ENCODE data around the gene HHIPL1.
A peak's percentile ranks its signal among the peaks of the same experiment; 100 is the strongest.

Gene HHIPL1

DNA sequence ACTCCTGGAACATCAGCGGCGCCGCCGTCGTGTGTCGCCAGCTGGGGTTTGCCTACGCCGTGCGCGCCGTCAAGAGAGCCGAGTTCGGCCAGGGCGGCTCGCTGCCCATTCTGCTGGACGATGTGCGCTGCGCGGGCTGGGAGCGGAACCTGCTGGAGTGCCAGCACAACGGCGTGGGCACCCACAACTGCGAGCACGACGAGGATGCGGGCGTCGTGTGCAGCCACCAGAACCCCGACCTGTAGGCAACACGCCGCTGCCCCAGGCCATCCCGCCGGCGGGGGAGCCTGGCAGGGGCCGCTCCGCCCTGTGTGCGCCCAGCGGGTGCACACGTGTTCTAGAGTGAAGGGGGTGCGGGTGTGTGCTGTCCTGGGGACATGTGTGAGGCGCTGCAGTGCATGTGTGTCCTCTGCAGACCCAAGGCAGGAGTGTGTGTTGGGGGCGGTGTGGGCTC, 30.5 kb downstream of the HHIPL1 start:
- no peak for ATAC-seq
- no peak for DNase-seq

DNA sequence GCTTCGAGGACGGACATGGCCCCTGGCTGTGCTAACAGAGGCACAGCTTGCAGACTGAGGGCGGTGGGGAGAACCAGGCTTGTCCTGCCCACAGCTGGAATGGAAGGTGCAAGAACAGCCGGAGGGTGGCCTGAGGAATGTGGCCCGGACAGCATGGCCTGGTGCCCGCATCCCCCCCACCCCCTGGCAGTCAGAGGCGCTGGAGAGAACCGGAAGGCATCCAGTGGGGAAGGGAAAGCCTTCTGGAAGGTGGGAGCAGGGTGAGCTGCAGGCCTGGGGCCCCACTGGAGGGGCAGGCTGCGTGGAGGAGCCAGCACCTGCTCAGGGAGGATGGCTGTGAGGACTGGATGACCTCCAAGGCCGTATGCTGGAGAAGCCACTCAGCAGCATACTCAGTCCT, 31.0 kb downstream of the HHIPL1 start:
- DNase-seq (no peak), ATAC-seq (no peak)

DNA sequence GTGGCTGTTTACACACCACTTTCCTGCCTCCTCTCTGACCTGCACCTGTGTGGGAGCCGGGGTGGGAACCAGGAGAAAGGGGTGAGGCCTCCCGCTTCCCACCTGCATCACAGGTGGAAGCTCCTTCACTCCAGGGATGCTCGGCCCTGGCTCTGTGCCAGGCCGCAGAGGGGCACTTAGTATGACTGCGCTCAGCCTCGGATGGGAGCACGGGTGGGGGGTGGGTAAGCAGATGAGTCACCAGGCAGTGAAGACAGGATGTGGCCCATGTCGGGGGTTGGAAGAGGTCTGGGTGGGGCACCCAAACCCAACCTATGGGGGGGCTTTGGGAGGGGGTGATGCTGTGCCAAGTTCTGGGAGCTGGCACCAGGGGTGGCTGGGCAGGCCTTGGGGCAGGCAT, 31.7 kb downstream of the HHIPL1 start:
- ATAC-seq (no peak), DNase-seq (no peak)

DNA sequence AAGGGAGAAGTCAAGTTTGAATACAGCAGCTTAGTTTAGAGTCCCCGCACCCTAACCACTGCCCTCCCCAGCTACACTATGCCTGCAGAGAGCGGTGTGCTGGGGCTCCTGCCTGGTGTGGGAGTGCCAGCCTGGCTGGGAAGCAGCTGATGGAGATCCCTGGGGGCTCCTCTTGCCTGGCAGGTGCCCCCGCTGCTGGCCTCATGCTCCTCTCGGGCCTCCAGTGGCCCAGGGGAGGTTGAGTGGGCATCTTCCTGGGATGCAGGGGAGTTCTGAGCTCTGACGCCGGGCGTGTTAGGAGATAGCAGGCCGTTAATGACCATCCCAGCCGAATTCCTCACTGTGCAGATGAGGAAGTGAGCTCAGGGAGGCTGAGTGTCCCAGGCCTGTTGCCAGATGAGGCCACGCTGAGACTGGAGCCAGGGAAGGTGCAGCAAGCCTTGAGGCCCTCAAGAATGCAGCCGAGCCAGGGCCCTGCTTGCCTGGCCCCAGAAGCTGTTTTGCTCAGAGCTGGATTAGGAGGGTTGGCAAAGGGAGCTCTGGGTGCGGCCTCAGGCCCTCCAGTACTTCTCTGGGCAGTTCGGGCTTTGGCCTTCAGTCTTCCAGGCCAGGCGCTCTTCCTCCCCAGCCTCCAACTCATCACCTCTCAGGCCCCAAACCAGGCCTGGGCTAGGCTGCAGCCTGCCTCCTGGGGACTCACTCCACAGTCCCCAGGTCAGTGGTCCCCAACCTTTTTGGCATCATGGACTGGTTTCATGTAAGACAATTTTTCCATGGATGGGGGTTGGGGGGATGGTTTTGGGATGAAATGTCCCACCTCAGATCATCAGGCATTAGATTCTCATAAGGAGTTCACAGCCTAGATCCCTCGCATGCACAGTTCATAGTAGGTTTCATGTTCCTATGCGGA, 32.6 kb downstream of the HHIPL1 start:
- no peak for ATAC-seq
- no peak for DNase-seq

DNA sequence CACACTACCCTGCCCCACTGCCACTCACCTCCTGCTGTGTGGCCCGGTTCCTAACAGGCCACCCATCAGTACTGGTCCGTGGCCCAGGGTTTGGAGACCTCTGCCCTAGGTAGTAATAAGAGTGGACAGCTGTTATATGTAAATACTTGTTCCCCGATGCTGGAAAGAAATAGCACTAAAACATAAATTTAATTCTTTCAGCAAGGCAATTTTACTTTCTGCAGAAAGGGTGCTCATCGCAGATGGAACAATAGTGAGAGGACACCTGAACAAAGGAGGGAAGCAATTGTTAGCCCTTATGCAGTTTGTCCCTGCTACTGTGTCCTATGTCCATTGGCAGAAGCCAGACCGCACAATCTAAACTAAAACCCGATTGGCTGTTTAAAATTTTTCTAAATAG, 33.3 kb downstream of the HHIPL1 start:
- DNase-seq, result no peak

DNA sequence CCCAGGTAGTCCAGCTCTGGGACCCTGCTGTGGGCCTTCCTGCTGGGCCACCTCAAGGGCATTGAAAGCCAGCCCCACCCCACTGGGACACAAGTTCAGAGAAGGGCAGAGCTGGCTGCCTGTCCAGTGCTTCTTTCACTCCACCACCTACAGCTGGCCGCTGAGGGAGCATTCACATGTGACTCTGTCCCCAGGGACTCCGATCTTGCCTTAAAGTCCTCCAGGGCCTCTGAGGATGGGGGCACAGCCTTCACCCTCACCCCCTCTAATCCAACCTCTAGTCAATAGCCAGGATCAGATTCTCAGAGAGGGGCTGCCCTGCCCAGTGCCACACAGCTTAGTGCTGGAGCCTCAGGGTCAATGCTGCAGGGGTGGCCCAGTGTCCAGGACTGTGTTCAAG, 34.2 kb downstream of the HHIPL1 start:
- no peak for ATAC-seq
- no peak for DNase-seq

More for the DNA sequence above, 33.3 kb downstream of the HHIPL1 start:
- no peak for ATAC-seq

DNA sequence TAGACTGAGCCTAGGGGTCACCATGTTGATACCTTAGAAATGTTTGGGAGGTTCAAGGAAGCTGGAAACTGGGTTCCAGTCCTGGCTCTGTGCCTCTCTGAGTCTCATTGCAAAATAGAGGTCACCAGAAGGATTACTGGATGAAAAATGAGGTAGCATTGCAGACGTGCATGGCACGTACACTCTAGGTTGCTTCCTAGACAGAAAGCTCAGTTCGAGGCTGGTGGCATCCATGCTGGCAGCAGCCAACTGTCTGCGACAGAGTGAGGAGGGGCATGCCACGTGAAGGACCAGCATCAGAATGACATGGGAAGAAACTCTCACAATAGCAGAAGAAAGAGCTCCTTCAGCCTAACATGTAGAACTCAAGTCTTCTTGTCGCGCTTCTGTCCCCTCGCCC, 34.6 kb downstream of the HHIPL1 start:
- ATAC-seq, result no peak
- no peak for DNase-seq

DNA sequence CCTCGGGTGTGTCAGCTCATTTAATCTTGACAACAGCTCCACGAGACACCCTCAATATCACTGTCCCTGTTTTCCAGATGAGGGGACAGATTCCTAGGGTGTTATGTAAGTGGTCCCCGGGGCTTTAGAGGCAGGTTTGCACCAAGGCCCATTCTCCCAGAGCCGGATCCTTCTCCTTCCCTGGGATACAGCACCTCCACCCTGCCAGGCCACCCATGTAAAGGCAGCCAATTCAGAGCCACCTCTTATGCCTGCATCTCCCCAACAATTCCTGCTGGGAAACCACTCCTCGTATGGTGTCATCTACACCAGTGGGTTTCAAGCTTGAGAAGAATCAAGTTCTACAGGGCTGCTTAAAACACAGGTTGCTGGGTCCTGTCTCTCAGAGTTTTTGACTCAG, 35.1 kb downstream of the HHIPL1 start:
- ATAC-seq (no peak), DNase-seq (no peak)

DNA sequence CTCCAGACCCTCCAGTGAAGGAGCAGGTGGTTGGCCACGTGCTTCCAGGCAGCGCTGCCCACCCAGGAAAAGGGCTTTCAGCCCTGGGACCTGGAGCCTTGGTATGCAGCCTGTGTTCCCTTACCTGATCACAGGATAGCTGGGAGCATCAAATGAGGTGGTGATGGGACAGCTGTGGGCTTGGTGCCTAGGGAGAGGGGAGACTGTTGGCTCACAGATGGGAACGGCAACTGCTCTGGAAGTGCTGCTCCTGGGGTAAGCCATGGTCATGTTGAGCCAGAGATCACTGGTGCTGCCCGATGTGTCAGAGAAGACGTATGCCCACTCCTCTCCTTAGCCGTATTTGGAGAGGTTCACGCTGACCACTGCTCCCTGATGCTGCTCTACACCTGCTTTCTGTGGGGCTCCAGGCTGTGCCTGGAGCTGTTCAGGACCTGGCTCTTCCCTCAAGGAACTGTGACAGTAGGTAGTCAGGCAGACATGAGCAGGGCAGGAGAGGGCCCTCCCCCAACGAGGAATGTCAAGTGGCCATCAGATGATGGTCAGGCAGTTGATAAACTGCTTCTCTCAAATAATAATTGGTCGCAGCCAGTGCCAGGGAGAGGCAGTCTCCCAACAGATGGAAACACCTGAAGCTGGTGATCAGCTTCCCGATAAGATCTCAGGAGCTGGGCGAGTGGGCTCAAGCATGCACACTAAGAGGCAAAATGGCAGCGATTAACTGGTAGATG, 36.3 kb downstream of the HHIPL1 start:
- ATAC-seq (no peak), DNase-seq (no peak)

DNA sequence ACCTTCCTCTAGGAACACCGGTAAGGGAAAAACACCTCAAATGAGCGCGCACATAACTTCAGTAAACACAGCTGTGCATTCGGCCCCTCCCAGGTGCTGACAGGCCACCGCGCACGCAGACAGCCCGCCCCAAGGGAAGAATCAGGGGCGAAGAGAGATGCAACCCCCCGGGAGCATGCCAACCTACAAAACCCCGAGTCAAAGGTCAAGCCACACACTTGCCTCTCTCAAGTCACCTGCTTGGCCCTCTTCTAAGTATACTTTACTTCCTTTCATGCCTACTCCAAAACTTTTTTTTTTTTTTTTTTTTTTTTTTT, 36.9 kb downstream of the HHIPL1 start:
- DNase-seq, result no peak
- no peak for ATAC-seq

DNA sequence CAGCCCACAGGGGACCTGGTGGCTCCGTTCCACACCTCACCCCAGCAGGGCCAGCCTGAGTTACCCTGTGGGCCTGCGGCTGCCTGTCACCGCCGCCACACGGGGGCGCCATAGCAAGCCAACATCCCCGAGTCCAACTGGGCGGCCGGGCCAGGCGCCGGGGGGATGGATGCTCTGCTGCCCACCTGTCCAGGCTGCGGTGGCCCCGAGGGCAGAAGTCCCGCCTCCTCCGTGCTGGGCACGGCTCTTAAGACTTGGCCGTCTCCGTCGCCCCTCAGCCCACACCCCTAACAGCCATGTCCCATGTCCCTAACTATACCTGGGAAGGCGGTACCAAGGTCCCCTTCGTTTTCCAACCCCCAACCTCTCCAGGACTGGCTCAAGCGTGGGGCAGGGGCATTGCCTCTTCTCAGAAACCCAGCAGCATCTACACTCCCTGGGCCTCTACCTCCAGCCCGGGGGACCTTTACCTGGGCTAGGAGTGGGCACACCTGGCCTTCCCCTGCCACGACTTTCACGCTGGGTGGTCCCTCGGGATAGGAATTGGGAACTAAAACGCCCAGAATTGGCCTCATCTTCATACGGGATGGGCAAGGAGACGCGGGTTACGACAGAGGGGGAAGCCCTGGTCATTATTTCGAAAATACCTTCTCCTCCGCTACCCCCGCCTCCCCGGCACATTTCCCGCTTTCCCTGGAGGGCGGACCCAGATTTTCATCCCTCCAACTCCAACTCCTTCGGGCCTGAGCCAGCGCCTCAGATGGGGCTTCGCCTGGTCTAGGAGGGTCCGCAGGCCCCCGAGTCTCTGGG, 38.1 kb downstream of the HHIPL1 start:
- DNase-seq (peak; percentile 91), ATAC-seq (peak; percentile 45)

DNA sequence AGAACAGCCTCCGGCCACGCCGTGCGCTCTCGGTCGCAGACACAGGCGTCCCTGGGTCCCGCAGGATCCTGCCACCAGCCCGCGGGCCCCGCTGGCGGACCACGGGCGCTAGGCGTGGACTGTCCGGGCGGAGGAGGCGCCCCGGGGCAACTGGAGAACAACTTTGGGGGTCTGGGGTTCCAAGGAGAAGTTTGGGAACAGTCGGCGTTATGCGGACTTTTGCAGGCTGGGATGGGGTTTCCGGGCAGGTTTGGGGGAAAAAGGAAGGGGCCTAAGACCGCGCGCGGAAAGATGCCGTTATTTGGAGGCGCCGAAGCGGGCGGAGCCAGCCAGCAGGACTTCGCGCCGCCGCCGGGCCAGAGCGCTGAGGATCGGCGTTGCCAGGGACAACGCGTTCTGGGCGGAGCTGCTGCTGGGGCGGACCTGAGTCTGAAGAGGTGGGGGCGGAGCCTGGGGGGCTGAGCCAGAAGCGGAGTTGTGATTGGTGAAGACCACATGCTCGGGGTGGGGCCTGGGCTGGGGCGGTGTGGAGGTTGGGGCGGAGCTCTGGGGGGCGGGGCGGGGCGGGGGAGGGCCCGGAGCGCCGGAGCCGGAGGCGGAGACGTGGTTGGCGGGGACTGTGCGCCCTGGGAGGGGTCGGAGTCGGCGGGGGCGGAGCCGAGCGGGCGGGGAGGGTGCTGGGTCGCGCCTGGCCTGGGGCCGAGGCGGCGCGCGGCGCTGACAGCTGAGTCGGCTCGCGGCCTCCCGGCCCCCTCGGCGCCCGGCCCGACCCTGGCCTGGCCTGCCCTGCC, 38.9 kb downstream of the HHIPL1 start, which contains the start of gene CYP46A1:
CYP46A1 (plus strand) TSS at position 680 of the 791 bp plus-strand sequence. CDS start 120 bp downstream, outside the sequence.
- peak; percentile 99 for DNase-seq
- ATAC-seq, result peak; percentile 95

DNA sequence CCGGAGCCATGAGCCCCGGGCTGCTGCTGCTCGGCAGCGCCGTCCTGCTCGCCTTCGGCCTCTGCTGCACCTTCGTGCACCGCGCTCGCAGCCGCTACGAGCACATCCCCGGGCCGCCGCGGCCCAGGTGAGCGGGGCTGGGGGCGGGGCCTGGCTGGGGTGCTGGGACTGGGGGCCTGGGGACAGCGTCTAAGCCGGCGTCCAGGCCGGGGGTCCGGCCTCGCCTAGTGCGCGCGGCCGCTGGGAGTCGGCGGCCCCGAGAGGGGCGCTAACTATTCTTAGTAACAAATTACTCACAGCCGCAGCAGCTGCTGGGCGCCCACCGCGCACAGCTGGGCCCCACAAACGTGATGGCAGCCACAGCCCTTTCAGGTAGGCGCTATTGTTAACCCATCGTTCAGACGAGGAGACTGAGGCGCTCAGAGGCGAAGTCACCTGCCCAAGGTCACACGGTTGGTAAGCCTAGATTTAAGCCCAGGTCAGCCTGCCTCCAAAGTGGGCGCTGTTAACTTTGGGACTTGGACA, 39.5 kb downstream of the HHIPL1 start:
- no peak for ATAC-seq
- no peak for DNase-seq

DNA sequence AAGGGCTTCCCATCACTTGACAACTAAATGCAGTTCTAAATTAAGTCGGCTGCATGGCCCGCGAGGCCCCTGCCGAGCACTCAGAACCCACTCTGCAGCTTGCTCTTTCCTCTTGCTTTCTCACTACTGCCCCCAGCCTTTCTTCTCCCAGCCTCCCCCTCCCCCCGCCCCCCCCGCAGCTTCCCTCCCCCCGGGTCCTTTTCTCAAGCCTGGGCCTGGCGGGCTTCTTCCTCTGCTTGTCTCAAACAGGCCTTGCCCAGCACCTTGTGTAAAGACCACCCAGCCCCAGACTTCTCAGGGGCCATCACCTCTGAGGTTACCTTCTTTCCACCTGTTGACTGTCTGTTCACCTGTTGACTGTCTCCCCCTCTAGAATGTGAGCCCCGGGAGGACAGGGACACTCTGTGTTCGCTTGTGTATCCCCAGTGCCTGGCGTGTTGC, 40.2 kb downstream of the HHIPL1 start:
- ATAC-seq (no peak), DNase-seq (no peak)

DNA sequence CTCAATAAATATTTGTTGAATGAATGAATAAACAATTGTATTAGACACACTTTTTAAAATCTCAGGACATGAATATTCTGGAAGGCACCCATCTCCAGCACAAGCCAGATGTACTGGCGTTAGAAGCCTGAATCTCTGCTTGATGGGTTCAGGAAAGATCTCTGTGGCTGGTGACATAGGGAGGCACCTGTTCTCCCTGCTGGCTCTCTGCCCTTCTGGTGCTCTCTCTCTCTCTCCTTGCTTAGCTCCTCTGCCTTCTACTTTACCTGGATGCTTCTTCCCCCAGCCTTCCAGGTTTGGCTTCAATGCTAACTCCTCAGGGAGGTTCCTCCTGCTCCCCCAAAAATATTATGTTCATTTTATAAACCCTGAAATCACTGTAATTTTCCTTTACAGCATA, 40.7 kb downstream of the HHIPL1 start:
- ATAC-seq (no peak), DNase-seq (no peak)

DNA sequence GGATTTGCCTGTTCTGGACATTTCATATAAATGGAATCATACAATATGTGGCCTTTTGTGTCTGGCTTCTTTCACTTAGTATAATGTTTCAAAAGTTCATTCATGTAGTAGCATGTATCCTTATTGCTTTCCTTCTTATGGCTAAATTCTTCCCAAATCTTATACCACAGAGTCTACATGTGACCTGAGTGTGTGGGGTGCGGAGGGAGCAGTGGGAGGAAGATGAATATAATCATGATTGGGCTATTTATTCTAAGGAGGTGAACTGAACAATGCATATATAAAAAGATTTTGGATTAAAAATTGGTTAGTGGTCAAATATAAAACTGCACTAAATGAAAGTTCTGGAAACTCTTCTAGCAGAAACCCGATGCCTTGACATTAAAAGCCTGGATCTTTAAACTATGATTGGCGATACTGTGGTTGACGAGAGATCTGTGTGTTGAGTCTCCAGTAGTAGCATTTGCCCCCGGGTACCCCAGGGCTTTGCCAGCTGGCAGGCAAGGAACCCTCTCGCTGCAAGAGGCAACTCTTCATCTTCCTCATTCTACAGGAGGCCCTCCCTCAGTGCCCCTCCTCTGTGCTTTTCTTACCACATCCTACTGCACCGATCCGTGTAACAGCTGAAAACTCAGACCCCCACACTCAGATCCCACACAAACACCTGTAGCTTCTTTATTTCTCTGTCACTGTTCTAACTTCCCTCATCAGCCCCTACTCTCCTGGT, 41.8 kb downstream of the HHIPL1 start:
- ATAC-seq, result no peak
- no peak for DNase-seq

DNA sequence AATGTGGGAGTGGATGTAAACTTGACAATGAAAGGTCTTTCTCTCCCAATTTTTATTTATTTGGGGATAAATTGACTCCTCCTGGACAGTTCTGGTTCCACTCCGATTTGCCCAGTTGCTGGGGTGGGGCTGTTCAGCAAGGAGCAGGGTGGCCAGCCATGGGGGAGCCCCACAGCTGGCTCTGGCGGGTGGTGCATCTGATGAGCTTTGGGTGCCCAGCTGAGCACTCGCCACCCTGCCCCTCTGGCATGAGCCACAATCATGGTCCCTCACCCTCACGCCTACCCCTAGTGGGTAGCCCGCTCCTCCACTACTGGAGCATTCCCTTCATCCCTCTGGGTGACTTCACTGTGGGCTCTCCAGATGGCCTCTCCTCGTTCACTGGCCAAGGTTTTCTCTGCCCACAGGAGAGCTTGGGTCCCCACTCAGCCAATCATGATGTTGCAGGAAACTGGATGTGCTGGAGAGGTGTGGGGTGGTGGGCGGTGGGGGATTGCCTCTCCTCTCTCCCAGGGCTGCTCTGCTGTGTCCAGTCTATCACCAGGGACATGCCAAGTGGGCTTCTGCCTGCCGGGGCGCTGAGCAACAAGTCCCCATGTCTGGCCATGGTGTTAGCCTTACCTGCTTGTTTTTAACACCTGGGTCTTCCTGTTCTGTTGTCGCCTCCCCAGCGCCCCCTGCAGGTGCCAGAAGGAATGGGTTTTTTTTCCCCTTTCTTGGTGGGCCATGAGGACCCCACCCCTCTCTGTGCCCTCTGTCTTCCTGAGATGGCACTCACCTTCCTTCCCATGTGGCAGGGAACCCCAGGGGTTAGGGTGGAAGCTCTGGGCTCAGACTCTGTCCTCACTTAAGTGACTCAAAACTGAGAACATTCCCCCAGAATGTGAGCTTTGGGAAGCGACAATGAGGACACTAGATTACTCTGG, 42.6 kb downstream of the HHIPL1 start:
- ATAC-seq, result no peak
- DNase-seq, result peak; percentile 20

DNA sequence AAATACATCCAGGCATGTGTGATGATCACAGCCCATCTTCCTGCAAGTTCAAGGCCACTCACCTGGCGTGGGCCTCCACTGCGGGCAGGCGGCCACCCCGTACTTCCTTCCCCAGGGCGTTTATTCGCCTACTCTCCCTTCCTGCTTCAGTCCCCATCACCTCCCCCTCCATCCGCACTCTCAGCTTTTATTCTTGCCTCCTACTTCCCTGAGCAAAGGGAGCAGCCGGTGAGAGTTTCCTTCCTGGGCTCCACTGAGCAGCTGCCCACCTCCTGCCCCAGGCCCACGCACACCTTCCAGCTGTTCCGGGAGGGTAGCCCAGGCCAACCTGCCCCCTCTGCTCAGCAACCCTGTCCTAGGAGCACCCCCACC, 43.3 kb downstream of the HHIPL1 start:
- no peak for ATAC-seq
- no peak for DNase-seq

DNA sequence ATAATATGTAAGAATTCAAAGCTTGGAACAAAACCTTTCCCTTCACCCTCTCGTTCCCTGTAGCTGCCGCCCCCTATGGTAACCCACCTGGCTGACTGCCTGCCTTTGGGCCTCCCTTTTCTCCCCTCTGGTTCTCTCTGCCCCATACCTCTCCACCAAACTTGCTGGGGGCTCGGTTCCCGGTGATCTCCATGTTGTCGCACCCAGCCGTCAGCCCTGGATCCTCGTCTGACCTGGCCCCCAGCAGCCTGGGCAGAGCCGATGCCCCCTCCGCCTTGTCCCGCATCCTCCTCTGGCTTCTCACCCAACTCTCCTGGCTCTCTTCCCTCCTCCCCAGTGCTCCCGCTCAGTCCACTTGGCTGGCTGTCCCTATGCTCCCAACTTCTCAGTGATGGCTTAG, 43.7 kb downstream of the HHIPL1 start:
- DNase-seq (no peak), ATAC-seq (no peak)
